Common myeloid progenitor, CD34-positive (primary cell): ENCODE data around the gene CDAN1.

Source experiments
- CTCF ChIA-PET: fragments of 350-600 bp; sonication (Branson Sonifier 250); formaldehyde crosslinking; loops from one replicate; lab custom pipeline; 2021; ENCODE audit warnings: antibody characterized with exemption; lab: Charles Lee
- POLR2A ChIA-PET: fragments of 350-600 bp; sonication (Branson Sonifier 250); formaldehyde crosslinking; loops from one replicate; lab custom pipeline; 2021; ENCODE audit warnings: antibody characterized with exemption; lab: Charles Lee
- DNase-seq, 3 donors: peaks; one replicate each; pipeline versions ENCODE4 v3.0.0 to v3.0.0-alpha.2; 2013
- H3K27ac ChIP-seq, 2 experiments: 1 replicate in 1 of 2; 2 replicates in 1 of 2; pipeline ENCODE4 v1.7.0; 2013; ENCODE audit warnings: inconsistent platforms in 2 of 2, low read length in 2 of 2, mild to moderate bottlenecking in 2 of 2, low read depth in 1 of 2, moderate library complexity in 1 of 2; ENCODE audit not compliant: severe bottlenecking in 2 of 2, insufficient read depth in 1 of 2, poor library complexity in 1 of 2
- H3K27me3 ChIP-seq, 5 experiments: replicated peaks in 2 of 5; 1 replicate in 3 of 5; 2 replicates in 2 of 5; pipeline versions ENCODE4 v1.6.1 to v1.7.0; 2013; ENCODE audit warnings: low read length in 4 of 5, mild to moderate bottlenecking in 2 of 5, moderate library complexity in 2 of 5, inconsistent platforms in 1 of 5; ENCODE audit not compliant: insufficient read depth in 5 of 5, control insufficient read depth in 4 of 5
- H3K36me3 ChIP-seq, 4 experiments: 1 replicate in 2 of 4; 2 replicates in 2 of 4; pipeline versions ENCODE4 v1.6.1 to v1.7.0; 2013; ENCODE audit warnings: low read length in 3 of 4, control low read depth in 1 of 4, mild to moderate bottlenecking in 1 of 4; ENCODE audit not compliant: control insufficient read depth in 4 of 4, insufficient read depth in 4 of 4
- H3K4me1 ChIP-seq, 4 experiments: 1 replicate in 3 of 4; 2 replicates in 1 of 4; pipeline versions ENCODE4 v1.6.1 to v1.7.1; 2013; ENCODE audit warnings: low read length in 3 of 4, mild to moderate bottlenecking in 3 of 4, control low read depth in 1 of 4, inconsistent platforms in 1 of 4, moderate library complexity in 1 of 4; ENCODE audit not compliant: control insufficient read depth in 4 of 4, insufficient read depth in 4 of 4; ENCODE audit errors: control extremely low read depth in 1 of 4
- H3K4me3 ChIP-seq, 7 experiments: 1 replicate in 4 of 7; 2 replicates in 3 of 7; pipeline versions ENCODE4 v1.5.1 to v1.7.0; 2013; ENCODE audit warnings: mild to moderate bottlenecking in 7 of 7, low read length in 6 of 7, moderate library complexity in 6 of 7, inconsistent platforms in 2 of 7, low read depth in 2 of 7, control low read depth in 1 of 7; ENCODE audit not compliant: insufficient read depth in 4 of 7, control insufficient read depth in 1 of 7; ENCODE audit errors: extremely low read depth in 1 of 7
- H3K9me3 ChIP-seq, 5 experiments: 1 replicate in 4 of 5; 2 replicates in 1 of 5; pipeline versions ENCODE4 v1.6.1 to v1.7.1; 2013; ENCODE audit warnings: low read length in 4 of 5, mild to moderate bottlenecking in 2 of 5, inconsistent platforms in 1 of 5, low read depth in 1 of 5, moderate library complexity in 1 of 5; ENCODE audit not compliant: control insufficient read depth in 4 of 5, insufficient read depth in 2 of 5; ENCODE audit errors: control extremely low read depth in 1 of 5
- WGBS: methylation state at CpG from one replicate; pipeline ENCODE4 v1.1.5; 2013; ENCODE audit not compliant: insufficient coverage; 5-methylcytosine and 5-hydroxymethylcytosine counted together

Gene CDAN1

DNA sequence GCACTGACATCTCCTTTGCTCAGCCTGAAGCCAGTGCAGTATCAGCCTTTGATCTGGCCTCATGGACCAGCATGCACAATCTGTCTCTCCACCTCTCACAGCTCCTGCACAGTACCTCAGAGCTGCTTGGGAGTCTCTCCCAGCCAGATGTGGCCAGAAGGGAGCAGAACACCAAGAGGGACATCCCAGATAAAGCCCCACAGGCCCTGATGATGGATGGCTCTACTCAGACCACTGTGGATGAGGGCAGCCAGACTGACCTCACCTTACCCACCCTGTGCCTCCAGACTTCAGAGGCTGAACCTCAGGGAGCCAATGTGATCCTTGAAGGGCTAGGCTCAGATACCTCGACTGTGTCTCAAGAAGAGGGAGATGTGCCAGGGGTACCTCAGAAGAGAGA is 44.4 kb downstream of the CDAN1 start:
- Histone ChIP-seq H3K36me3 (peaks cover 4 to 98% (median 65%) of the 10 kb centered on the region in 4 experiments), H3K27me3 (no peaks in the 10 kb centered on the region), H3K4me3 (no peak overlapping the region), H3K4me1 (peaks cover 0 to 7% (median 0%) of the 10 kb centered on the region in 4 experiments), H3K27ac (no peak overlapping the region), H3K9me3 (no peaks in the 10 kb centered on the region)
- ChIA-PET CTCF (no interaction called here), POLR2A (no interaction called here)
- DNase-seq: no peak
- 100% methylated on average over 1 of the region's 1 CpG for WGBS

GRCh38 chr15:42691770-42692169 is 45.2 kb downstream of the CDAN1 start:
- 100% methylated on average over 8 of the region's 9 CpGs for WGBS
- H3K9me3 ChIP-seq: no peaks in the 10 kb centered on the region
- H3K27ac ChIP-seq: no peak overlapping the region
- ChIA-PET CTCF (no interaction called here), POLR2A (interaction anchor here (0.7 kb wide), 1 partner anchor 534 kb away, joined by 3 read pairs; no protein-coding TSS in a partner anchor)
- DNase-seq: no peak
- H3K36me3 ChIP-seq: peaks cover 7 to 99% (median 66%) of the 10 kb centered on the region in 4 experiments
- no peak overlapping the region for H3K4me3 ChIP-seq
- no peaks in the 10 kb centered on the region for H3K27me3 ChIP-seq
- peaks cover 0 to 7% (median 0%) of the 10 kb centered on the region in 4 experiments for H3K4me1 ChIP-seq

- H3K4me3 ChIP-seq: no peak overlapping the region
- H3K27ac ChIP-seq: no peak overlapping the region
- H3K36me3 ChIP-seq: peaks cover 11 to 99% (median 68%) of the 10 kb centered on the region in 4 experiments
- DNase-seq: no peak
- H3K27me3 ChIP-seq: no peaks in the 10 kb centered on the region
- ChIA-PET POLR2A (interaction anchor here (0.7 kb wide), 1 partner anchor 534 kb away, joined by 3 read pairs; no protein-coding TSS in a partner anchor), CTCF (no interaction called here)
- WGBS: 97% methylated on average over 4 of the region's 4 CpGs
- peaks cover 0 to 7% (median 0%) of the 10 kb centered on the region in 4 experiments for H3K4me1 ChIP-seq
- no peaks in the 10 kb centered on the region for H3K9me3 ChIP-seq
Measured at GRCh38 chr15:42691308-42691707, 45.6 kb downstream of the CDAN1 start.

GRCh38 chr15:42688301-42688700 is 48.6 kb downstream of the CDAN1 start:
- Histone ChIP-seq H3K4me1 (peaks cover 0 to 7% (median 0%) of the 10 kb centered on the region in 4 experiments), H3K27ac (no peak overlapping the region), H3K9me3 (no peaks in the 10 kb centered on the region), H3K27me3 (no peaks in the 10 kb centered on the region), H3K36me3 (peaks cover 18 to 100% (median 69%) of the 10 kb centered on the region in 4 experiments), H3K4me3 (no peak overlapping the region)
- POLR2A ChIA-PET: no interaction called here
- CTCF ChIA-PET: no interaction called here
- WGBS: 100% methylated on average over 3 of the region's 3 CpGs
- no peak for DNase-seq

DNA sequence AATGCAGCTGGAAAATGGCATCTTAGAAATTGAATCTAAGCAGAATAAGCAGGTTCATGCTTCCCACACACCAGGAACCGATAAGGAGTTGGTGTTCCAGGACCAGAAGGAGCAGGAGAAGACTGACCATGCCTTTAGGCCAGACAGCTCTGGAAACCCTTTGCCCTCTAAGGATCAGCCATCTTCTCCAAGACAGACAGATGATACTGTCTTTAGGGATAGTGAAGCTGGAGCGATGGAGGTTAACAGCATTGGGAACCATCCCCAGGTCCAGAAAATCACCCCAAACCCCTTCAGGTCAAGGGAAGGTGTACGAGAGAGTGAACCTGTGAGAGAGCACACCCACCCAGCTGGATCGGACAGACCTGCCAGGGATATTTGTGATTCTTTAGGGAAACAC is 49.2 kb downstream of the CDAN1 start:
- WGBS: 100% methylated on average over 2 of the region's 4 CpGs
- Histone ChIP-seq H3K27ac (no peak overlapping the region), H3K4me3 (no peak overlapping the region)

DNA sequence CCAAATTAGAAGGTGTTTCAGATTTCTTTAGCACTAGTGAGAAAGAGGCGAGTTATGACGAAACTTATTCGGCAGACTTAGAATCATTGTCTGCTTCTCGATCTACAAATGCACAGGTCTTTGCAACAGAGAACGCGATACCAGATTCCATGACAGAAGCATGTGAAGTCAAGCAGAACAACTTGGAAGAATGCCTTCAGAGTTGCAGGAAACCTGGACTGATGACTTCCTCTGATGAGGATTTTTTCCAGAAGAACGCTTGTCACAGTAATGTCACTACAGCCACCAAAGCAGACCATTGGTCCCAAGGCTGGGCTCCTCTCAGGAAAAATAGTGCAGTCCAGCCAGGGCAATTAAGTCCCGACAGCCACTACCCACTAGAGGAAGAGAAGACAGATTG is 50.6 kb downstream of the CDAN1 start:
- H3K27ac ChIP-seq: no peak overlapping the region
- no peak for DNase-seq
- H3K9me3 ChIP-seq: no peaks in the 10 kb centered on the region
- ChIA-PET CTCF (interaction anchor here (1.2 kb wide), 2 partner anchors 10 to 19 kb away, joined by 3 read pairs; no protein-coding TSS in a partner anchor), POLR2A (no interaction called here)
- no peaks in the 10 kb centered on the region for H3K27me3 ChIP-seq
- 98% methylated on average over 8 of the region's 8 CpGs for WGBS
- no peak overlapping the region for H3K4me3 ChIP-seq
- peaks cover 0 to 7% (median 0%) of the 10 kb centered on the region in 4 experiments for H3K4me1 ChIP-seq
- H3K36me3 ChIP-seq: peaks cover 26 to 100% (median 72%) of the 10 kb centered on the region in 4 experiments

More for the DNA sequence above, 49.2 kb downstream of the CDAN1 start:
- Histone ChIP-seq H3K27me3 (no peaks in the 10 kb centered on the region), H3K4me1 (peaks cover 0 to 7% (median 0%) of the 10 kb centered on the region in 4 experiments), H3K36me3 (peaks cover 21 to 100% (median 69%) of the 10 kb centered on the region in 4 experiments), H3K9me3 (no peaks in the 10 kb centered on the region)
- no peak for DNase-seq
- ChIA-PET POLR2A (no interaction called here), CTCF (interaction anchor here (0.8 to 1.2 kb wide), 2 partner anchors 9 to 11 kb away, joined by 3 read pairs; no protein-coding TSS in a partner anchor)

DNA sequence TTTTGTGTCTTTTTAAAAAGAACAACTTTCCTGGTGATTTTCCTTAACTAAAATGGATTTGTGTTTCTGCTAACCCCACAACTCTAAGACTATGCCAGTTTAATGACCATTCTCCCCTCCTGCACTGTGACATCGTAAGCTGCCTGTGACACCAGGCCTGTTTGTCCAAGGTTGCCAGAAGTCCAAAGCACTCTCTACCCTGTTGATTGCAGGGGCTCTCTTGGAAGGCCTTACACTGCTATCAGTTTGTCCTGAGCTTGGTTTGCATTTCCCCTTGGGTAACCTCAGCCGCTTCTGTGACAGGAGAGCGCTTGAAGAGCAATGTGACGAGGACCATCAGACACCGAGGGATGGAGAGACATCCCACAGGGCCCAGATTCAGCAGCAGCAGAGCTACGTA is 55.8 kb downstream of the CDAN1 start:
- POLR2A ChIA-PET: interaction anchor here (0.6 to 1.2 kb wide), 2 partner anchors 11 to 130 kb away, joined by 3 to 4 read pairs; no protein-coding TSS in a partner anchor
- Histone ChIP-seq H3K4me3 (no peak overlapping the region), H3K27me3 (no peaks in the 10 kb centered on the region), H3K9me3 (no peaks in the 10 kb centered on the region), H3K4me1 (no peaks in the 10 kb centered on the region), H3K36me3 (peaks cover 33 to 95% (median 77%) of the 10 kb centered on the region in 4 experiments), H3K27ac (no peak overlapping the region)
- no peak for DNase-seq
- CTCF ChIA-PET: interaction anchor here (1.2 to 2.2 kb wide), 2 partner anchors 15 to 43 kb away, joined by 3 to 7 read pairs; no protein-coding TSS in a partner anchor
- 96% methylated on average over 6 of the region's 6 CpGs for WGBS
